Progenitor cell of endocrine pancreas (in vitro differentiated cells): ENCODE data around the gene TEX14. TPM values are rescaled to one million over a fixed set of nuclear protein-coding genes. Genes with fewer than 3 reads are reported as not detected.
"Not testable (repeated sequence)": the region's sequence is repeated elsewhere in the genome, so short reads cannot be mapped to it uniquely, and the experiment has no call there.

Experiments used
- DNase-seq: peaks from one replicate; pipeline ENCODE4 v3.0.0; 2021; ENCODE audit warnings: low spot score; ENCODE audit not compliant: unreplicated experiment
- H3K27ac Mint-ChIP-seq: 2 replicates; pipeline ENCODE4 v1.8.0; 2021; ENCODE audit warnings: mild to moderate bottlenecking, moderate library complexity, mixed read lengths
- H3K27me3 Mint-ChIP-seq: 2 replicates; pipeline ENCODE4 v1.8.0; 2021; ENCODE audit warnings: mixed read lengths
- H3K36me3 Mint-ChIP-seq: 2 replicates; pipeline ENCODE4 v1.8.0; 2022; ENCODE audit warnings: mixed read lengths; ENCODE audit not compliant: insufficient read depth
- H3K4me1 Mint-ChIP-seq: 2 replicates; pipeline ENCODE4 v1.8.0; 2021; ENCODE audit warnings: low read depth, mixed read lengths
- H3K4me3 Mint-ChIP-seq: 2 replicates; pipeline ENCODE4 v1.8.0; 2021; ENCODE audit warnings: low read depth, mild to moderate bottlenecking, moderate library complexity, mixed read lengths
- H3K9me3 Mint-ChIP-seq: 2 replicates; pipeline ENCODE4 v1.8.0; 2021; ENCODE audit warnings: low read depth, mixed read lengths
- CTCF ChIP-seq: fragments of 200-600 bp; sonication (generic); IDR thresholded peaks from one replicate; pipeline ENCODE4 v1.5.0; 2021; ENCODE audit warnings: antibody characterized with exemption, mild to moderate bottlenecking; ENCODE audit not compliant: unreplicated experiment
- total RNA-seq: library from RNA; stranded (reverse); gene quantifications from 2 replicates; pipeline ENCODE4 v1.2.1, GENCODE V29; 2021

The TEX14 gene
- total RNA-seq, 1 donor from 2014 or later = 0.22 TPM

DNA sequence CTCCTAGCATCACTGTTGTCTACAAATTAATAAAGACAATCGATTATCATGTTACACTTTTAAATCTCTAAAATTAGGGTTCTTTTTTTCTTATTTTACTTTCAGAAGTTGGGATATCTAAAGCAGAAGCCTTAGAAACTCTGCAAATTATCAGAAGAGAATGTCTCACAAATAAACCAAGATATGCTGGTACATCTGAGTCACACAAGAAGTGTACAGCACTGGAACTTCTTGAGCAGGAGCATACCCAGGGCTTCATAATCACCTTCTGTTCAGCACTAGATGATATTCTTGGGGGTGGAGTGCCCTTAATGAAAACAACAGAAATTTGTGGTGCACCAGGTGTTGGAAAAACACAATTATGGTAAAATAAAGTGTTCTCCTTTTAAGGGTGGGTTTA, 3.0 kb upstream of the TEX14 start:
- peaks cover 10% of the 10 kb centered on the region for H3K36me3 Mint-ChIP-seq
- no peaks in the 10 kb centered on the region for H3K9me3 Mint-ChIP-seq
- H3K27me3 Mint-ChIP-seq = no peaks in the 10 kb centered on the region
- no peak for TF ChIP-seq CTCF
- no peak for DNase-seq
- no peak overlapping the region for H3K27ac Mint-ChIP-seq
- H3K4me3 Mint-ChIP-seq = no peak overlapping the region
- H3K4me1 Mint-ChIP-seq = peaks cover 14% of the 10 kb centered on the region

- peaks cover 6% of the 10 kb centered on the region for H3K36me3 Mint-ChIP-seq
- peaks cover 14% of the 10 kb centered on the region for H3K4me1 Mint-ChIP-seq
- no peaks in the 10 kb centered on the region for H3K27me3 Mint-ChIP-seq
- no peak for DNase-seq
- H3K27ac Mint-ChIP-seq = no peak overlapping the region
- no peak overlapping the region for H3K4me3 Mint-ChIP-seq
- TF ChIP-seq CTCF = no peak
- no peaks in the 10 kb centered on the region for H3K9me3 Mint-ChIP-seq
Measured at GRCh38 chr17:58694302-58694701, 2.5 kb upstream of the TEX14 start.

DNA sequence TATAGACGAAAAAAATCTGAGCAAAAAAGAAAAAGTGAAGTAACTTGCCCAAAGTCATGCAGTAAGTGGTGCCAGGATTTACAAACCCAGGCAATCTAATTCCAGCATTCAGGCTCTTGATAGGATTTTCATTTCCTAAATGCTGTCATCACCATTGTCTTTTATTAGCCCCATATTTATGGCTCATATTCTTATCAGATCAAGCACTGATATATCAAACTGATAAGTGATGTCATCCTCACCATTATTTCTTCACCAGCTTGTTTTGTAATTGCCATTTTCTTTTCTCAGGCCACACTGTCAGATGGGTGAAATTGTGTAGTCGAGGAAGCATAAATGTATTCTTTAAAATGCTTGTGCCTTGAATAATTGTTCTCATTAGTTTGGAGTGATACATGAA, 1.9 kb upstream of the TEX14 start:
- Mint-ChIP-seq H3K9me3 (no peaks in the 10 kb centered on the region), H3K36me3 (peaks cover 4% of the 10 kb centered on the region), H3K4me3 (peak overlapping the region; percentile 80), H3K4me1 (peaks cover 14% of the 10 kb centered on the region), H3K27ac (no peak overlapping the region), H3K27me3 (no peaks in the 10 kb centered on the region)
- TF ChIP-seq CTCF = no peak
- no peak for DNase-seq

GRCh38 chr17:58693208-58693607, 1.4 kb upstream of the TEX14 start:
- Mint-ChIP-seq H3K4me3 (peak overlapping the region; percentile 80), H3K36me3 (peaks cover 4% of the 10 kb centered on the region), H3K9me3 (no peaks in the 10 kb centered on the region), H3K4me1 (peaks cover 14% of the 10 kb centered on the region), H3K27me3 (no peaks in the 10 kb centered on the region), H3K27ac (peak overlapping the region; percentile 88)
- no peak for TF ChIP-seq CTCF
- no peak for DNase-seq

DNA sequence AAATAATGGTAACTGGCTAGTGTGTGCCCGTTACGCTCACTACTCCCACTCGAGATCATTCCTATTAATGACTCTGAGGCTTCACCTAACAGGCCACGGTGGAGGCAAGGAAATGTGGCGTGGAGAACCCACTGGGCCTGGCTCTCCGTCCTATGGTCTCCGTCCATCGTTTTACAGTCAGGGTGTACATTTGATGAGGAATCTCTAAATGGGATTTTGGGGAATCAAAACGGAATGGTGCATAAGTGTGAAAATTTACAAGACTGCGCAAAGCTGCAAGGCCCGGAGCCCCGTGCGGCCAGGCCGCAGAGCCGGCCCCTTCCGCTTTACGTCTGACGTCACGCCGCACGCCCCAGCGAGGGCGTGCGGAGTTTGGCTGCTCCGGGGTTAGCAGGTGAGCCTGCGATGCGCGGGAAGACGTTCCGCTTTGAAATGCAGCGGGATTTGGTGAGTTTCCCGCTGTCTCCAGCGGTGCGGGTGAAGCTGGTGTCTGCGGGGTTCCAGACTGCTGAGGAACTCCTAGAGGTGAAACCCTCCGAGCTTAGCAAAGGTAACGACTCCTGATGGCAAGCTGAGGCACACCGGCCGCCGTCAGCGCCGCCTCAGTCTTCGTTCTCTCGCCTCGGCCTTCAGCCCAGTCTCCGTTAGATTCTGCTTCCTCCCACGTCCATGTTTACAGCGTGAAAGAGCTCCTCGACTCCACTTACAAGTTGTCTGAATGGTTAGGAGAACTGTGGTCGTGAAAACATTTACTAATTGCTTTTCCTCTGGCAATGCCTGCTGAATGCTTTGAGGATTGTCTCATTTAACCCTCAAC, 602 bp upstream of the TEX14 start, which contains the start of gene RAD51C:
Gene RAD51C (plus strand): TSS at position 364 of the 817 bp plus-strand sequence. CDS start 42 bp downstream, at position 406.
- H3K36me3 Mint-ChIP-seq = peaks cover 4% of the 10 kb centered on the region
- no peaks in the 10 kb centered on the region for H3K27me3 Mint-ChIP-seq
- TF ChIP-seq CTCF = no peak
- H3K4me3 Mint-ChIP-seq = peak within 1 kb of the TSS; percentile 80
- H3K27ac Mint-ChIP-seq = peak within 1 kb of the TSS; percentile 88
- H3K9me3 Mint-ChIP-seq = no peaks in the 10 kb centered on the region
- peak; percentile 51 for DNase-seq
- peaks cover 14% of the 10 kb centered on the region for H3K4me1 Mint-ChIP-seq

DNA sequence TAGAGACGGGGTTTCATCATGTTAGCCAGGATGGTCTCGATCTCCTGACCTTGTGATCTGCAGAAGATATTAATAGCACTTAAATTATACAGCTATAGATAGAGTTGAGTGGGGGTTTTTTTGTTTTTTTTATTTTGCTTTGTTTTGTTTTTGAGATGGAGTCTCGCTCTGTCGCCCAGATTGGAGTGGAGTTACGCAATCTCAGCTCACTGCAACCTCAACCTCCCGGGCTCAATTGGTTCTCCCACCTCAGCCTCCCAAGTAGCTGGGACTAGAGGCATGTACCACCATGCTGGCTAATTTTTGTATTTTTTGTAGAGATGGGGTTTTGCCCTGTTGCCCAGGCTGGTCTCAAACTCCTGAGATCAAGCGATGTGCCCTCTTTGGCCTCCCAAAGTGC, 1.8 kb downstream of the TEX14 start:
- not testable (repeated sequence) for H3K4me3 Mint-ChIP-seq, H3K27ac Mint-ChIP-seq, DNase-seq, H3K27me3 Mint-ChIP-seq, H3K9me3 Mint-ChIP-seq, H3K36me3 Mint-ChIP-seq
- H3K4me1 Mint-ChIP-seq = peaks cover 17% of the 10 kb centered on the region
